ENCODE measurements around the gene FAM107B. TPM values are rescaled to one million over a fixed set of nuclear protein-coding genes. Genes with fewer than 3 reads are reported as not detected.

The FAM107B gene
- polyA plus RNA-seq, 1 donor: 105 TPM

- DNase-seq: peak; percentile 53
These were observed 238.2 kb downstream of the FAM107B start for GRCh38 chr10:14536241-14537213.

GRCh38 chr10:14535457-14536130, 239.1 kb downstream of the FAM107B start:
- no peak for DNase-seq

- DNase-seq: no peak
These were observed 240.5 kb downstream of the FAM107B start for GRCh38 chr10:14534152-14534551.

- DNase-seq: no peak
These were observed 241.4 kb downstream of the FAM107B start for GRCh38 chr10:14533295-14533694.

- DNase-seq: no peak
These were observed 242.0 kb downstream of the FAM107B start for GRCh38 chr10:14532473-14533251.

GRCh38 chr10:14531974-14532373, 242.7 kb downstream of the FAM107B start:
- DNase-seq: no peak

GRCh38 chr10:14530465-14530864, 244.2 kb downstream of the FAM107B start:
- DNase-seq: no peak

- DNase-seq: no peak
These were observed 245.3 kb downstream of the FAM107B start for GRCh38 chr10:14529351-14529750.

- no peak for DNase-seq
These were observed 246.2 kb downstream of the FAM107B start for GRCh38 chr10:14528450-14528849.

GRCh38 chr10:14527915-14528314, 246.8 kb downstream of the FAM107B start:
- DNase-seq: no peak

- no peak for DNase-seq
These were observed 247.4 kb downstream of the FAM107B start for GRCh38 chr10:14527134-14527844.

GRCh38 chr10:14526326-14526725, 248.4 kb downstream of the FAM107B start:
- no peak for DNase-seq

- no peak for DNase-seq
These were observed 249.9 kb downstream of the FAM107B start for GRCh38 chr10:14524691-14525324.

- no peak for DNase-seq
These were observed 251.4 kb downstream of the FAM107B start for GRCh38 chr10:14523286-14523685.

- DNase-seq: no peak
These were observed 254.9 kb downstream of the FAM107B start for GRCh38 chr10:14519785-14520184.

- DNase-seq: no peak
These were observed 256.5 kb downstream of the FAM107B start for GRCh38 chr10:14518149-14518548.

GRCh38 chr10:14513123-14513522, 261.6 kb downstream of the FAM107B start:
- no peak for DNase-seq

- no peak for DNase-seq
These were observed 264.4 kb downstream of the FAM107B start for GRCh38 chr10:14510346-14510745.

GRCh38 chr10:14508725-14509124, 266.0 kb downstream of the FAM107B start:
- no peak for DNase-seq

GRCh38 chr10:14507781-14508180, 266.9 kb downstream of the FAM107B start:
- DNase-seq: no peak

GRCh38 chr10:14507176-14507575, 267.5 kb downstream of the FAM107B start:
- no peak for DNase-seq

Measured in left kidney (tissue), 2 donors.